ENCODE measurements around the gene SH3RF3. TPM values are rescaled to one million over a fixed set of nuclear protein-coding genes. Genes with fewer than 3 reads are reported as not detected.

The SH3RF3 gene
- total RNA-seq, 2 donors from 2014 or later: 1.3 to 5.6 TPM

DNA sequence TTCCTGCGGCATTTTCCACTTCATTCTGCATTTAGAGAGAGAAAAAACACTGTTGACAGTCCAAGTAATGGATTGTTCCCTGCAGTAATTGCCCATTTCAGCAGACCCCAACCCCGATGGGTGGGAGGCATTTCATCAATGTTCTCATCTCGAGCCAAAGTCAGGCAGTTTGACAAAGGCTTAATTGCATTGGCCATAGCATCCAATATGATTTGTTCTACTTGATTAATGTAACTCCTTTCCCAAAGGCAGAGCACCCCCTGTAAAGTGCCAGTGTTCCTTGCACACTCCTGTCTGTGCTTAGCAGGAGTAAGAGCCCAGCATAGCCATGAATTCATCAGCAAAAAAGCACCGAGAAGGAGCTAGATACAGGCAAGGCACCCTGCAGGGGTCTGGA, 310.4 kb downstream of the SH3RF3 start:
- DNase-seq (no peak), ATAC-seq (no peak)
- Histone ChIP-seq H3K27ac (no peak overlapping the region), H3K4me3 (no peak overlapping the region), H3K36me3 (replicated peaks in 1 of 2; ENCODE audit: insufficient read depth in 1 of 2, low read depth in 2 of 2) (no peaks in the 10 kb centered on the region), H3K27me3 (no peaks in the 10 kb centered on the region), H3K9me3 (peaks cover 0 to 10% (median 0%) of the 10 kb centered on the region in 3 donors), H3K4me1 (no peaks in the 10 kb centered on the region)
- intact Hi-C loops (cut with DNase I): no loop called here
- TF ChIP-seq POLR2A (IDR thresholded peaks at IDR 0.05) (no peak), CTCF (IDR thresholded peaks at IDR 0.05) (no peak)
- WGBS, 2 donors: 55 to 58% methylated on average over 4 of the region's 4 CpGs

DNA sequence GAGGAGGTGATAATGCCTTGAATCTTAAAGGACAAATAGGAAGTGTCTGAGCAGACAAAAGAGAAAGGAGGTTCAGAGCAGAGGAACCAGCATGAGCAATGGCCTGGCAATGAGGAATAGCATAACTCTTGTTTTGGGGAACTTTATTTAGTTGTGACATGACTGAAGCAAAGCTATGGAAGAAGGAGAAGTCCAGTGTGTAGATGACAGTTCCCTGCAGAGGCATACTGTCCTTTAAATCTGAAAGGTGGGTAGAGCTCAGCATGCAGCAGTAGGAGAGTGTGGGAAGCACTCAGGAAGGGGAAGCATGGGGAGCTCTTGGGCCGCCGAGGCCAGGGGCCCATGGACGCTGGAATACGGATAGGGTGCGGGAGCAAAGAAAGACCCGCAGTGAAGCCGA, 311.0 kb downstream of the SH3RF3 start:
- DNase-seq (no peak), ATAC-seq (no peak)
- Histone ChIP-seq H3K27me3 (no peaks in the 10 kb centered on the region), H3K4me3 (no peak overlapping the region), H3K4me1 (no peaks in the 10 kb centered on the region), H3K36me3 (replicated peaks in 1 of 2; ENCODE audit: insufficient read depth in 1 of 2, low read depth in 2 of 2) (no peaks in the 10 kb centered on the region), H3K27ac (no peak overlapping the region), H3K9me3 (peaks cover 0 to 10% (median 3%) of the 10 kb centered on the region in 3 donors)
- 91 to 93% methylated on average over 7 of the region's 7 CpGs for WGBS, 2 donors
- intact Hi-C loops (cut with DNase I): no loop called here
- TF ChIP-seq CTCF (IDR thresholded peaks at IDR 0.05): no peak
- TF ChIP-seq POLR2A (IDR thresholded peaks at IDR 0.05): no peak

GRCh38 chr2:109440499-109441156, 311.6 kb downstream of the SH3RF3 start:
- no peaks in the 10 kb centered on the region for H3K36me3 ChIP-seq (replicated peaks in 1 of 2; ENCODE audit: insufficient read depth in 1 of 2, low read depth in 2 of 2)
- no peak for TF ChIP-seq CTCF (IDR thresholded peaks at IDR 0.05)
- no peak for TF ChIP-seq POLR2A (IDR thresholded peaks at IDR 0.05)
- intact Hi-C loops (cut with DNase I): no loop called here
- H3K27ac ChIP-seq: no peak overlapping the region
- peaks cover 0 to 10% (median 3%) of the 10 kb centered on the region in 3 donors for H3K9me3 ChIP-seq
- H3K4me3 ChIP-seq: no peak overlapping the region
- WGBS, 2 donors: 57 to 71% methylated on average over 4 of the region's 4 CpGs
- H3K27me3 ChIP-seq: no peaks in the 10 kb centered on the region
- DNase-seq (no peak), ATAC-seq (no peak)
- H3K4me1 ChIP-seq: no peaks in the 10 kb centered on the region

DNA sequence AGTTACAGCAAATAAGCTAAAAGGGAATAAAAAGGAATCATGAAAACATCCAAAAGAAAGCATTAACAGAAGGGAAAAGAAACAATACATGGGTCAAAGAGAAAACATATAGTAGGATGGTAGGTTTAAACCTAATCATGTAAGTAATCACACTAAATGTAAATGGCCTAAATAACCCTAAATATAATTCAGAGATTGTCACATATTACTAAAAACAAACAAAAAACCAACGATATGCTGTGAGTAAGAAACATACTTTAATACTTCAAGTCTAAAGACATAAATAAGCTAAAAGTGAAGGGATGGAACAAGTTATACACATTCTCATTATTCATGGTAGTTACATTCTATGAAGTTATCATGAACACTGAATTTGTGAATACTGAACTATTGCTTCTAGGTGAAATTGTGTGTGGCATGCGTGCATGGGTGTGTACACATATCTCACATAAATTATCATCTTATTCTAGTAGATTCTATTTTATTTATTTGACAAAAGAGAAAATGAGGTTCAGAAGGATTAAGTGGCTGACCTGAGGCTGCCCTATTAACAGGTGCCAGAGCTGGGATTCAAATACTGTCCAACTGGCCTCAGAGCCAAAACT, 313.8 kb downstream of the SH3RF3 start:
- intact Hi-C loops (cut with DNase I): no loop called here

More for the DNA sequence above, 313.8 kb downstream of the SH3RF3 start:
- no peaks in the 10 kb centered on the region for H3K27me3 ChIP-seq
- H3K36me3 ChIP-seq (replicated peaks in 1 of 2; ENCODE audit: insufficient read depth in 1 of 2, low read depth in 2 of 2): no peaks in the 10 kb centered on the region
- no peak overlapping the region for H3K4me3 ChIP-seq
- DNase-seq (no peak), ATAC-seq (no peak)
- no peak overlapping the region for H3K27ac ChIP-seq
- H3K4me1 ChIP-seq: no peaks in the 10 kb centered on the region
- TF ChIP-seq POLR2A (IDR thresholded peaks at IDR 0.05) (no peak), CTCF (IDR thresholded peaks at IDR 0.05) (no peak)
- 87 to 95% methylated on average over 2 of the region's 2 CpGs for WGBS, 2 donors
- peaks cover 0 to 10% (median 3%) of the 10 kb centered on the region in 3 donors for H3K9me3 ChIP-seq
